Measurements from ENCODE around the gene LIPA.

The LIPA gene

DNA sequence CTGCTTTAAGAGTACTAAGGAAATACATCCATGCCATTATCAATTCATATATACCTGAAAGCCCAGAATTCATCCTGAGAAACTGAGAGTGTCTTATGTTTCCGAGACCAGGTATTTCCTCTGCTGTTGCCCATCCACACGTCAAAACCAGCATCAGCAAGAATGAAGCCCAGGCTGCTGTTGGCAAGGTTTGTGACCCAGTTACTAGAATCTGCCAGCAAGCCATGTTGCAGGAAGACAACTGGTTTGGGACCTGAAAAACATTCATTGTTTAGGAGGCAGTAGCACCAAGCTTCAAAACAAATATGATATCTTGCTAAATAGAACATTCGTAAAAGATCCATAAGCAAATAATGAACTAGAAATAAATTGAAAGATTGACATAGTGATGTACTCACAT lies 23.4 kb downstream of the LIPA start:
- TF ChIP-seq, protein P1, sequence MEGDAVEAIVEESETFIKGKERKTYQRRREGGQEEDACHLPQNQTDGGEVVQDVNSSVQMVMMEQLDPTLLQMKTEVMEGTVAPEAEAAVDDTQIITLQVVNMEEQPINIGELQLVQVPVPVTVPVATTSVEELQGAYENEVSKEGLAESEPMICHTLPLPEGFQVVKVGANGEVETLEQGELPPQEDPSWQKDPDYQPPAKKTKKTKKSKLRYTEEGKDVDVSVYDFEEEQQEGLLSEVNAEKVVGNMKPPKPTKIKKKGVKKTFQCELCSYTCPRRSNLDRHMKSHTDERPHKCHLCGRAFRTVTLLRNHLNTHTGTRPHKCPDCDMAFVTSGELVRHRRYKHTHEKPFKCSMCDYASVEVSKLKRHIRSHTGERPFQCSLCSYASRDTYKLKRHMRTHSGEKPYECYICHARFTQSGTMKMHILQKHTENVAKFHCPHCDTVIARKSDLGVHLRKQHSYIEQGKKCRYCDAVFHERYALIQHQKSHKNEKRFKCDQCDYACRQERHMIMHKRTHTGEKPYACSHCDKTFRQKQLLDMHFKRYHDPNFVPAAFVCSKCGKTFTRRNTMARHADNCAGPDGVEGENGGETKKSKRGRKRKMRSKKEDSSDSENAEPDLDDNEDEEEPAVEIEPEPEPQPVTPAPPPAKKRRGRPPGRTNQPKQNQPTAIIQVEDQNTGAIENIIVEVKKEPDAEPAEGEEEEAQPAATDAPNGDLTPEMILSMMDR (IDR thresholded peaks at IDR 0.05; ENCODE audit: low read depth, low read length, missing control alignments) = no peak
- no peak for DNase-seq
- in situ Hi-C loops (cut with HindIII; ENCODE audit: low pct_ligation_motif_present, low sequenced_read_pairs) = no loop called here

DNA sequence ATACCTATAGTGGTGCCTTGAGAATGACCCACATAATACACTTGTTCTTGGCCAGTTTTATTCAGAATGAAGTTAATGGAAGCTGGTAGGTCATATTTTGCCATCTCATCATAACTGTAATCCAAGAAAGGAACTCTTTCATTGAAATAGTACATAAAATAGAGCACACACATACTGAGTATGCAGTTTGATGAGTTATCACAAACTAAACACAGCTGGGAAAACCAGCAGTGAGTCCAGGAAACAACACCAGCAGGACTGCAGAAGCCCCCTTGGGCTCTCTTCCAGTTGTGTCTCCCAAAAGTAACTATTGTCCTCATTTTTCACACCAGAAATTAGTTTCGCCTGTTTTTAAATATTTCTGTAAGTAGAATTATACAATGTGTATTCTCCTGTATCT lies 24.7 kb downstream of the LIPA start:
- Histone ChIP-seq H3K27me3 (replicated peaks) (no peaks in the 10 kb centered on the region), H3K36me3 (replicated peaks) (peaks cover 5% of the 10 kb centered on the region), H3K4me3 (ENCODE audit: low read depth, low read length) (no peak overlapping the region), H3K27ac (no peak overlapping the region)
- in situ Hi-C loops (cut with HindIII; ENCODE audit: low pct_ligation_motif_present, low sequenced_read_pairs) = no loop called here
- DNase-seq = no peak
- TF ChIP-seq, protein P1 (IDR thresholded peaks at IDR 0.05; ENCODE audit: low read depth, low read length, missing control alignments) = no peak

More for the DNA sequence above, 23.4 kb downstream of the LIPA start:
- Histone ChIP-seq H3K36me3 (replicated peaks) (peaks cover 5% of the 10 kb centered on the region), H3K27me3 (replicated peaks) (no peaks in the 10 kb centered on the region), H3K27ac (no peak overlapping the region), H3K4me3 (ENCODE audit: low read depth, low read length) (no peak overlapping the region)

DNA sequence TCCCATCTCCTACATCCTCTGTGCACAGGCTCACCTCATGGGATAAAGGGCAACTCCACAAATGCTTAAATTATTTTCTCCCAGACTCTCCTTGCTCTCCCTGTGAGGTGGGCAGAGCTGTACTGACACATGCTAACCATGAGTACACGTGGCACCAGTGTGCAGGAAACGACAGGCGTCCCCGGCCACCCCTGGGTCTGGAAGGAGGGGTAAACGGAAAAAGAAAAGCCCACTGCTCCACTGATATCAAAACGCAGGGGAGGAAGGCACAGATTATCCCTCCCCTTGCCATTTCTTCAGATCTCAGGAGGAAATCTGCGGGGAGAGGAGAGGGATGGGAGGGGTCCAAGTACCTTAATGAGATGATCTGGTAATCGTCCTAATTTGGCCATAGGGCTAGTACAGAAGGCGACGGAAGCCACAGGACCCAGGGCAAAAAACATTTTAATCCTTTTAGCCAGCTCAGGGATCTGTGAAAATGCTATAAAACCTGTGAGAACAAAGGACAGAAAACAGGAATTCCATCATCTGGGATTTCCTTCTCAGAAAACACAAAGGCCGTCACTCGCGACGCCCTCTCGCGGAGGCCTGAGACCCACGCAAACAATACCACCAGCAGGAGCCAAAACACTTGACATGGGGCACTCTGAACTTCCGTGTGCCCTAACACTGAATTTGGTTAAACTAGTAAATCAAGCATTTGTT lies 26.7 kb downstream of the LIPA start:
- TF ChIP-seq, protein P1 (IDR thresholded peaks at IDR 0.05; ENCODE audit: low read depth, low read length, missing control alignments) = peak; percentile 59
- no peak for DNase-seq
- peaks cover 5% of the 10 kb centered on the region for H3K36me3 ChIP-seq (replicated peaks)
- in situ Hi-C loops (cut with HindIII; ENCODE audit: low pct_ligation_motif_present, low sequenced_read_pairs) = loop anchor here (25.0 kb wide), 1 partner anchor 213 kb away; no protein-coding TSS in a partner anchor
- no peak overlapping the region for H3K27ac ChIP-seq
- H3K27me3 ChIP-seq (replicated peaks) = no peaks in the 10 kb centered on the region
- no peak overlapping the region for H3K4me3 ChIP-seq (ENCODE audit: low read depth, low read length)

DNA sequence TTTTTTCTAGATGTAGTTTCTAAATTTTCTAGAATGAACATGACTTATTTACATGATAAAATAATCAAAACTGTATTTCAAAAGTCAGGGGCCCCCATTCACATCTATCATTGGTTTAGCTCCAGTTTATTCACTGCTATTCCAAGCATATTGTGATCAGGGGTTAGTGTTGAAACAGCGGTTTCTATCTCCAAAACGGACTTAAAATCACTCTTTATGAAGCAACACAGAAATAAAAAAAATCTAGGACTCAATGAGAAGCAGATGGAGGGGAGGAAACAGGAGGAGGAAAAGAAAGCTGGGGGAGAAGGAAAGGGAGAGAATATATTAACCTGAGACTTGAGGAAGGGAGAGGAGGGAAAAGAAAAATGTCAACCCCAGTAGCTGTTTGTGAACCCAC lies 29.7 kb downstream of the LIPA start:
- H3K36me3 ChIP-seq (replicated peaks) = no peaks in the 10 kb centered on the region
- no peaks in the 10 kb centered on the region for H3K27me3 ChIP-seq (replicated peaks)
- H3K27ac ChIP-seq = no peak overlapping the region
- in situ Hi-C loops (cut with HindIII; ENCODE audit: low pct_ligation_motif_present, low sequenced_read_pairs) = loop anchor here (25.0 kb wide), 1 partner anchor 210 kb away; no protein-coding TSS in a partner anchor
- no peak for DNase-seq
- TF ChIP-seq, protein P1 (IDR thresholded peaks at IDR 0.05; ENCODE audit: low read depth, low read length, missing control alignments) = no peak
- H3K4me3 ChIP-seq (ENCODE audit: low read depth, low read length) = no peak overlapping the region

DNA sequence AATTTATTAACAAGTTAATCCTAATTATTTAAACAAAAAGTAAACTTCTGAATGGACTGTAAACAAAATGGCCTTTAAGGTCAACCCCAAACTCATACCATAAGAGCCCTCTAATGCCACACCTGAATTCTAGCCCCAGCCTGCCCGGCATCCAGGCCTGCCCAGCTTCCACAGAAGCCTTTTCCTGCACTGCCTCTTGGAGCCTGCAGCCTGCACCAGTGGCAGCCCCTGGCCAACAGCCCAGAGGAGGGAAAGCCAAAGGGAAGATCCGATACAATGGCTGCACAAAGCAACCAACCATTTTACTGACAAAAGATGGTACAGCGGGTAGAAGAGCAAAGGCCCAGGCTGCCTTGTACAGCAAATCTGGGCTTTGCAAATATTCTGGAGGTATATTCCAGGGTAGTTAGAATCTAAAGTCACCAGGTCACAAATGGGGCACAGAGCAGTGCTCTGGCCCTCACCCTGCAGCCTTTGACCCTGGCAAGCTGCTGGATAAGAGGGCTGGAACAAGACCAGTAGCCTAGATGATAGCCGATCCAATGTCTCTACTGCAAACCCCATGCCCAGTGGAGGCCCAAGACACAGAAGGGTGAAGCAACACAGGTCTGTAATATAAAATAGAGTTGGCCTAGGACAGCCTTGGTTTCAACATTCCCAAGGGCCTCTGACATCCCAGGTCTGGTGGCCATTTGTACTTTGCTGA lies 31.9 kb downstream of the LIPA start:
- in situ Hi-C loops (cut with HindIII; ENCODE audit: low pct_ligation_motif_present, low sequenced_read_pairs) = loop anchor here (25.0 kb wide), 1 partner anchor 207 kb away; no protein-coding TSS in a partner anchor
- Histone ChIP-seq H3K27ac (no peak overlapping the region), H3K27me3 (replicated peaks) (no peaks in the 10 kb centered on the region), H3K36me3 (replicated peaks) (no peaks in the 10 kb centered on the region), H3K4me3 (ENCODE audit: low read depth, low read length) (no peak overlapping the region)
- DNase-seq = no peak
- TF ChIP-seq, protein P1 (IDR thresholded peaks at IDR 0.05; ENCODE audit: low read depth, low read length, missing control alignments) = no peak

Measured in brain microvascular endothelial cell (primary cell).